Coronary artery (tissue), 2 donors: Measurements from ENCODE around the gene PRSS56.
"Not testable (repeated sequence)": the region's sequence is repeated elsewhere in the genome, so short reads cannot be mapped to it uniquely, and the experiment has no call there.

Experiments used
- DNase-seq: peaks from one replicate; pipeline ENCODE4 v3.0.0-alpha.2; 2017; ENCODE audit warnings: low spot score
- H3K27ac ChIP-seq, 2 donors: fragments of 200-600 bp; sonication (generic); one replicate each; pipeline ENCODE4 v1.5.1; 2016 to 2019
- H3K4me3 ChIP-seq: fragments of 200-600 bp; sonication (generic); 2 replicates; pipeline ENCODE4 v1.5.1; 2016; ENCODE audit warnings: mild to moderate bottlenecking, moderate library complexity
- TF ChIP-seq, protein P1 (sequence below): fragments of 200-600 bp; sonication (generic); IDR thresholded peaks from one replicate; pipeline ENCODE4 v1.5.1; 2019; ENCODE audit warnings: antibody characterized with exemption

The PRSS56 gene

DNA sequence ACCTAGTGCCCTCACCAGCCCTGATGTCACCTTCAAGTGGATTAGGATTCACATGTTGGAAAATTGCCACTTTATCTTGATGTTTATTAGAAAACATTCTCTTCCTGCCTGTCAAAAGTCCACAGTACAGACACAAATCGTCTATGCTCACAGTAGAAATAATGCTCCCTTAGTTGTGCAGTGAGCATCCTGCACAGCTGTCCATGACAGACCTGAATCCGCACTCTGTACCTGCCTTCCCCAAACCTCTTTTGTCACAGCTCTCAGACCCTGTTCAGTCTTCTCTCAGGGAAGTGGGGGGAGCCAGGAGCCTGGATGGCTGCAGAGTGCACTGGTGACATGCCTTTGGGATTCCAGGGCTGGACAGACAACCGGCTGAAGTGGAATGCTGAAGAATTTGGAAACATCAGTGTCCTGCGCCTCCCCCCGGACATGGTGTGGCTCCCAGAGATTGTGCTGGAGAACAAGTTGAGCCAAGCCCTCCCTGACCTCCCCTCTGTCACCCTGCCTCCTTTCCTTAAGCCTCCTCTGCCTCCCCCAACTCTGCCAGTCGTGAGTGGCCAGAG is 7.8 kb downstream of the PRSS56 start:
- Histone ChIP-seq H3K4me3 (no peak overlapping the region), H3K27ac (no peak overlapping the region)
- TF ChIP-seq, protein P1, sequence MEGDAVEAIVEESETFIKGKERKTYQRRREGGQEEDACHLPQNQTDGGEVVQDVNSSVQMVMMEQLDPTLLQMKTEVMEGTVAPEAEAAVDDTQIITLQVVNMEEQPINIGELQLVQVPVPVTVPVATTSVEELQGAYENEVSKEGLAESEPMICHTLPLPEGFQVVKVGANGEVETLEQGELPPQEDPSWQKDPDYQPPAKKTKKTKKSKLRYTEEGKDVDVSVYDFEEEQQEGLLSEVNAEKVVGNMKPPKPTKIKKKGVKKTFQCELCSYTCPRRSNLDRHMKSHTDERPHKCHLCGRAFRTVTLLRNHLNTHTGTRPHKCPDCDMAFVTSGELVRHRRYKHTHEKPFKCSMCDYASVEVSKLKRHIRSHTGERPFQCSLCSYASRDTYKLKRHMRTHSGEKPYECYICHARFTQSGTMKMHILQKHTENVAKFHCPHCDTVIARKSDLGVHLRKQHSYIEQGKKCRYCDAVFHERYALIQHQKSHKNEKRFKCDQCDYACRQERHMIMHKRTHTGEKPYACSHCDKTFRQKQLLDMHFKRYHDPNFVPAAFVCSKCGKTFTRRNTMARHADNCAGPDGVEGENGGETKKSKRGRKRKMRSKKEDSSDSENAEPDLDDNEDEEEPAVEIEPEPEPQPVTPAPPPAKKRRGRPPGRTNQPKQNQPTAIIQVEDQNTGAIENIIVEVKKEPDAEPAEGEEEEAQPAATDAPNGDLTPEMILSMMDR = no peak
- DNase-seq = no peak

DNA sequence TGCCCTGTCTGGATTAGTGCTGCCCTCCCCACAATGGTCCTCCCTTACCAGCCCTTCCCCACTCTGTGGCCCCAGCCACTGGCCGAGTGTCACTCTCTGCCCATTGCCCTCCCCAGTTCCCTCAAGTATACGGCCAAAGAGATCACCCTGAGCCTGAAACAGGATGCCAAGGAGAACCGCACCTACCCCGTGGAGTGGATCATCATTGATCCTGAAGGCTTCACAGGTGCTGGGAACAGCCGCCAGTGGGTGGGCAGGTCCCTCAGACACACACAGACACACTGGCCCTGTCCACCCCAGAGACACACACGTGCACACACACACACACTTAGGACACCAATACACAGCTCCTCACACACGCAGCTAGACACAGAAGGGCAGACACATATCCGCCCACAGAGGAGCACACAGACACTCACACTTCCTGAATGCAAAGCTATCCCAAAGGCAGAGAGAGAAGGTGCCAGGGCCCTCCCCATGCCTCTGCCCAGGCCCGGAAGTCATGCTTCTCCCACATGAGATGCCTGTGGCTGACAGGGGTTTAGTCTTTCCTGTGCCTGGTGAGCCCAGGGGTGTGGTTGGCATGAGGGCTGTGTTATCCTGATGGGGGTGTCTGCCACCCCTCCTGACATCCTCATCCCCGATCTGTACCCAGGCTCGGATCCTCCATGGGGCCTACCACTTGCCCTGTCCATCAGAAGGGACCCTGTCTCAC is 8.7 kb downstream of the PRSS56 start:
- Histone ChIP-seq H3K27ac (no peak overlapping the region), H3K4me3 (no peak overlapping the region)
- DNase-seq = no peak
- TF ChIP-seq, protein P1 = no peak

DNA sequence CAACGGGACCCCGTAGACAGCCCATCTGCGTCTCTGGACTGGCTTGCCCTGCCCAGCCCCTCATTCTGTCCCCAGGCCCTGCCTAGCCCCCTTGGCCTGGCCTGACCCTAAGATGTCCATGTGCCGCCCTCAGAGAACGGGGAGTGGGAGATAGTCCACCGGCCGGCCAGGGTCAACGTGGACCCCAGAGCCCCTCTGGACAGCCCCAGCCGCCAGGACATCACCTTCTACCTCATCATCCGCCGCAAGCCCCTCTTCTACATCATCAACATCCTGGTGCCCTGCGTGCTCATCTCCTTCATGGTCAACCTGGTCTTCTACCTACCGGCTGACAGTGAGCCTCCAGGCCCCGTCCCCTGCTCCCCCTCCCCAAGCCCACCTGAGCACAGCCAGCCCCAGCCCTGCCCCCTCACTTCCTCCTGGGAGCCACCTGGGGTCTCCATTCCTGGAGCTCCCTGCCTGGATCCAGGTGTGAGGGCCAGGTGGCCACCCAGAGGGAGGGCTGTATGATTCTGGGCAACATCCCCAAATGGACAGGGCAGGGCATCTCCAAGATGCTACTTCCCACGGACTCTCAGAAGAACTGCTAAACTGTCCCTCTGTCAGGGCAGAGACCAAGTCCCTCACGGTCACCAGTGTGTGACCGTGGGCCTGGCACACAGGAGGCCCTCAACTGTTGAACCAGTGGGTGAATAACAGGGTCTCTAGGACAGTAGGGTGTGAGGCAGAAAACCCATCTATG is 9.8 kb downstream of the PRSS56 start:
- TF ChIP-seq, protein P1 = no peak
- no peak for DNase-seq
- no peak overlapping the region for H3K27ac ChIP-seq
- no peak overlapping the region for H3K4me3 ChIP-seq

DNA sequence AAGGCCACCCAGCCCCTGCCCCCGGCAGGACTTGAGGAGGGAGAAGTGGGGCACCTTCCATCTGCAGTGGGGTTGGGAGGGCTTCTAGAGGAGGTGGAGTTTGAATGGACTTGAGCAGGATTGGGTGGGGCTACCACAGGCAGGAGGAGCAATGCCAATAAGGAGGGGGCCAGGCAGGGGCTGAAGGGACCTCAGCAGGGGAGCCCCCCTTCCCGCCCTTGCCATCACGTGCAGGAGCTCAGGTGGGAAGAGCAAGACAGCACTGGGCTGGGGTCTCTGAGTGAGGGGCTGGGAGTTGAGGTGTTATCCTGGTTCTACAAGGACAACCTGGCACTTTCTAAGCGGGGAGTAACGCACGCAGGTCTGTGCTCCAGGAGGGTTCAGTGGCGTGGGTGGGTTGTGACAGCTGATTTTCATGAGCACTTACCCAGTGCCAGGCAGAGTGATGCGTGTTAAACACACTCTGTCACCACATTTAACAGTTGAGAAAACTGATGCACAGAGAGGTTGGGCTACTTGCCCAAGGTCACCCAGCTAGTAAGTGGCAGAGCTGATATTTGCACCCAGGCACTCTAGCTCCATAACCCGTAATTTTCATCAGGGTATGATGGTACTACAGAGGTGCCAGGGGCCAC is 10.6 kb downstream of the PRSS56 start:
- TF ChIP-seq, protein P1 = no peak
- no peak overlapping the region for H3K4me3 ChIP-seq
- H3K27ac ChIP-seq = no peak overlapping the region
- DNase-seq = no peak

DNA sequence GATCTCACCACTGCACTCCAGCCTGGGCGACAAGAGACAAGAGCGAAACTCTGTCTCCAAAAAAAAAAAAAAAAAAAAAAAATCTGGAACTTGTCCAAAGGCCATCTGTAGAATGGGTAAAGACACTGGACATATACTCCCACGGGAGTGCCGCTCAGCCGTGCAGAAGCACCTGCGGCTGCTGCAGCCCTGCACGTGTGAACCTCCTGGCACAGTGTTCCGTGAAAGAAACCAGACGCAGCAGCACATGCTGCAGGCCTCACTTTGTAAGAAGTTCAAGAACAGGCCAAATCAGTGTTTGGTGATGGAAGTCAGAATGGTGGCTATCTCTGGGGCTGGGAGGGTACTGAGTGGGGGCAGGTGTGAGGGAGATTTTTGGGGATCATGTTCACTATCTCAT is 12.2 kb downstream of the PRSS56 start:
- no peak overlapping the region for H3K4me3 ChIP-seq
- H3K27ac ChIP-seq = no peak overlapping the region
- TF ChIP-seq, protein P1 = no peak
- DNase-seq = no peak

DNA sequence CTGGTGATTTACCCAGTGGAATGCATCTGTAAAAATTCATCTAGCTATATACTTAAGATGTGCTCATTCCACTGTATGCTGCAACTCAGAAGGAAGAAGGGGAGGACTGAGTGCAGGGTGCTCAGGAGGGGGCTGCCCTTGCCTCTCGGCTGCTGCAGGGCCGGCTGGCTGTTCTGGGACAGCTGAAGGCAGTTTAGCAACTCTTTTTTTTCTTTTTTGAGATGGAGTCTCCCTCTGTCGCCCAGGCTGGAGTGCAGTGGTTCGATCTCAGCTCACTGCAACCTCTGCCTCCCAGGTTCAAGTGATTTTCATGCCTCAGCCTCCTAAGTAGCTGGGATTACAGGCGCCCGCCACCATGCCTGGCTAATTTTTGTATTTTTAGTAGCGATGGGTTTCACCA is 12.6 kb downstream of the PRSS56 start:
- not testable (repeated sequence) for H3K27ac ChIP-seq, H3K4me3 ChIP-seq, DNase-seq

DNA sequence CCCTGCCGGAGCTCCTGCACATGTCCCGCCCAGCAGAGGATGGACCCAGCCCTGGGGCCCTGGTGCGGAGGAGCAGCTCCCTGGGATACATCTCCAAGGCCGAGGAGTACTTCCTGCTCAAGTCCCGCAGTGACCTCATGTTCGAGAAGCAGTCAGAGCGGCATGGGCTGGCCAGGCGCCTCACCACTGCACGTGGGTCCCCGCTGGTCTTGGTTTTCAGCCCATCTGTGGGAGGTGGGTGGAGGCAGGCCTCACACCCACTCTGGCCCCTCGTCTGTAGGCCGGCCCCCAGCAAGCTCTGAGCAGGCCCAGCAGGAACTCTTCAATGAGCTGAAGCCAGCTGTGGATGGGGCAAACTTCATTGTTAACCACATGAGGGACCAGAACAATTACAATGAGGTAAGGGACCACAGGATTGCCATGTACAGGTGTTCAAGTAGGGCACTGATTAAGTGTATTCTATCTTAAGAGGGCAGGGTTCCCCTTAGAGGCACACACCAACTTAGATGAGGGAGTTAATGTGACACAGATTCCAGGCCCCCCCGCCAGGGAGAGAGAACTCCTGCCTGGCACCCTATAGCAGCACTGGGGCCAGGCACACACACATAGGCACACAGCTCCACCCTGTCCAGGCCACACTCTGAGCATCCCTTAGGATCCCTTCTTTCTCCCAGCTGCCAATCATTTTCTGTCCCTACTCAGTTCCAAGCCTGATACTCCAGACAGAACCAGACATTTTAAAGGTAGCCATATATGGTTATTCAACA is 13.9 kb downstream of the PRSS56 start:
- Histone ChIP-seq H3K4me3 (no peak overlapping the region), H3K27ac (no peak overlapping the region)
- TF ChIP-seq, protein P1 = no peak
- DNase-seq = no peak
